Activated T-helper 17 cell treated with anti-CD3 and anti-CD28 coated beads, Interleukin-2, amount 50 U/mL, for 72 hours (primary cell): Measurements from ENCODE around the gene COP1. TPM values are rescaled to one million over a fixed set of nuclear protein-coding genes. Genes with fewer than 3 reads are reported as not detected.
"Not testable (repeated sequence)": the region's sequence is repeated elsewhere in the genome, so short reads cannot be mapped to it uniquely, and the experiment has no call there.

ENCODE experiments used
- ATAC-seq: fragments of 150-1000 bp; cut with Tn5 transposase; replicated peaks from 2 replicates; pipeline ENCODE4 v1.10.0; 2021; ENCODE audit warnings: mild to moderate bottlenecking, moderate library complexity
- H3K27ac Mint-ChIP-seq: one replicate; pipeline ENCODE4 v1.8.0; 2022; ENCODE audit warnings: mixed read lengths
- H3K27me3 Mint-ChIP-seq: one replicate; pipeline ENCODE4 v1.8.0; 2022; ENCODE audit warnings: mixed read lengths
- H3K36me3 Mint-ChIP-seq: one replicate; pipeline ENCODE4 v1.8.0; 2022; ENCODE audit warnings: low read depth, mild to moderate bottlenecking, mixed read lengths
- H3K4me1 Mint-ChIP-seq: one replicate; pipeline ENCODE4 v1.8.0; 2022; ENCODE audit warnings: mixed read lengths
- H3K4me3 Mint-ChIP-seq: one replicate; pipeline ENCODE4 v1.8.0; 2022; ENCODE audit warnings: mild to moderate bottlenecking, mixed read lengths
- H3K9me3 Mint-ChIP-seq: one replicate; pipeline ENCODE4 v1.8.0; 2022; ENCODE audit warnings: mixed read lengths
- total RNA-seq, 2 donors: library from RNA; stranded (reverse); gene quantifications; one replicate each; pipeline ENCODE4 v1.2.3, GENCODE V29; 2022

The COP1 gene
- total RNA-seq, 2 donors from 2014 or later, result 42.0 to 43.8 TPM

- ATAC-seq, result no peak
- no peaks in the 10 kb centered on the region for H3K9me3 Mint-ChIP-seq
- H3K27me3 Mint-ChIP-seq, result no peaks in the 10 kb centered on the region
- peak overlapping the region; percentile 76 for H3K4me3 Mint-ChIP-seq
- peaks cover 11% of the 10 kb centered on the region for H3K4me1 Mint-ChIP-seq
- peak overlapping the region; percentile 98 for H3K27ac Mint-ChIP-seq
- H3K36me3 Mint-ChIP-seq, result peaks cover 23% of the 10 kb centered on the region
These were observed 948 bp upstream of the COP1 start for GRCh38 chr1:176208034-176208433.

GRCh38 chr1:176206006-176206960 lies 803 bp downstream of the COP1 start:
- Mint-ChIP-seq H3K27me3 (no peaks in the 10 kb centered on the region), H3K9me3 (no peaks in the 10 kb centered on the region), H3K4me3 (peak overlapping the region; percentile 76), H3K4me1 (peaks cover 21% of the 10 kb centered on the region), H3K36me3 (peaks cover 29% of the 10 kb centered on the region), H3K27ac (peak overlapping the region; percentile 68)
- peak; percentile 37 for ATAC-seq

- no peaks in the 10 kb centered on the region for H3K9me3 Mint-ChIP-seq
- H3K36me3 Mint-ChIP-seq, result peaks cover 34% of the 10 kb centered on the region
- ATAC-seq, result peak; percentile 45
- H3K27me3 Mint-ChIP-seq, result no peaks in the 10 kb centered on the region
- H3K4me1 Mint-ChIP-seq, result peaks cover 26% of the 10 kb centered on the region
- H3K27ac Mint-ChIP-seq, result peak overlapping the region; percentile 68
- peak overlapping the region; percentile 76 for H3K4me3 Mint-ChIP-seq
These were observed 1.7 kb downstream of the COP1 start for GRCh38 chr1:176205332-176205914.

- Mint-ChIP-seq H3K4me3 (peak overlapping the region; percentile 76), H3K27ac (peak overlapping the region; percentile 68), H3K4me1 (peaks cover 31% of the 10 kb centered on the region), H3K36me3 (peaks cover 38% of the 10 kb centered on the region)
- H3K9me3 Mint-ChIP-seq, H3K27me3 Mint-ChIP-seq, ATAC-seq: not testable (repeated sequence)
These were observed 2.4 kb downstream of the COP1 start for GRCh38 chr1:176204655-176205054.

- H3K4me1 Mint-ChIP-seq, result peaks cover 31% of the 10 kb centered on the region
These were observed 3.4 kb downstream of the COP1 start for GRCh38 chr1:176203735-176204134.

GRCh38 chr1:176201568-176201967 lies 5.5 kb downstream of the COP1 start:
- H3K9me3 Mint-ChIP-seq, result no peaks in the 10 kb centered on the region
- H3K36me3 Mint-ChIP-seq, result peaks cover 45% of the 10 kb centered on the region
- peaks cover 41% of the 10 kb centered on the region for H3K4me1 Mint-ChIP-seq
- H3K27ac Mint-ChIP-seq, result no peak overlapping the region
- no peak overlapping the region for H3K4me3 Mint-ChIP-seq
- ATAC-seq, result no peak
- no peaks in the 10 kb centered on the region for H3K27me3 Mint-ChIP-seq

More at GRCh38 chr1:176203735-176204134, 3.4 kb downstream of the COP1 start:
- peak overlapping the region; percentile 76 for H3K4me3 Mint-ChIP-seq
- no peaks in the 10 kb centered on the region for H3K9me3 Mint-ChIP-seq
- peaks cover 40% of the 10 kb centered on the region for H3K36me3 Mint-ChIP-seq
- ATAC-seq, result no peak
- H3K27me3 Mint-ChIP-seq, result no peaks in the 10 kb centered on the region
- H3K27ac Mint-ChIP-seq, result no peak overlapping the region

- Mint-ChIP-seq H3K4me3 (no peak overlapping the region), H3K36me3 (peaks cover 32% of the 10 kb centered on the region), H3K4me1 (peaks cover 49% of the 10 kb centered on the region), H3K27ac (no peak overlapping the region), H3K27me3 (no peaks in the 10 kb centered on the region), H3K9me3 (no peaks in the 10 kb centered on the region)
- no peak for ATAC-seq
These were observed 7.4 kb downstream of the COP1 start for GRCh38 chr1:176199707-176200106.

GRCh38 chr1:176198413-176198812 lies 8.7 kb downstream of the COP1 start:
- no peaks in the 10 kb centered on the region for H3K27me3 Mint-ChIP-seq
- H3K9me3 Mint-ChIP-seq, result no peaks in the 10 kb centered on the region
- peaks cover 57% of the 10 kb centered on the region for H3K4me1 Mint-ChIP-seq
- no peak overlapping the region for H3K4me3 Mint-ChIP-seq
- ATAC-seq, result no peak
- H3K36me3 Mint-ChIP-seq, result peaks cover 32% of the 10 kb centered on the region
- no peak overlapping the region for H3K27ac Mint-ChIP-seq

- Mint-ChIP-seq H3K36me3 (peaks cover 38% of the 10 kb centered on the region), H3K9me3 (no peaks in the 10 kb centered on the region), H3K27me3 (no peaks in the 10 kb centered on the region), H3K27ac (peak overlapping the region; percentile 60), H3K4me3 (peak overlapping the region; percentile 68), H3K4me1 (peaks cover 67% of the 10 kb centered on the region)
- ATAC-seq, result peak; percentile 44
These were observed 10.4 kb downstream of the COP1 start for GRCh38 chr1:176196728-176197127.

GRCh38 chr1:176195547-176195946 lies 11.5 kb downstream of the COP1 start:
- Mint-ChIP-seq H3K27ac (no peak overlapping the region), H3K4me3 (peak overlapping the region; percentile 68), H3K36me3 (peaks cover 40% of the 10 kb centered on the region), H3K4me1 (peaks cover 64% of the 10 kb centered on the region), H3K27me3 (no peaks in the 10 kb centered on the region), H3K9me3 (no peaks in the 10 kb centered on the region)
- ATAC-seq, result no peak

GRCh38 chr1:176193663-176194062 lies 13.4 kb downstream of the COP1 start:
- no peak for ATAC-seq
- Mint-ChIP-seq H3K27ac (peak overlapping the region; percentile 91), H3K9me3 (no peaks in the 10 kb centered on the region), H3K4me1 (peaks cover 58% of the 10 kb centered on the region), H3K36me3 (peaks cover 32% of the 10 kb centered on the region), H3K27me3 (no peaks in the 10 kb centered on the region), H3K4me3 (peak overlapping the region; percentile 59)

GRCh38 chr1:176193023-176193422 lies 14.1 kb downstream of the COP1 start:
- H3K36me3 Mint-ChIP-seq, result peaks cover 26% of the 10 kb centered on the region
- ATAC-seq, result peak; percentile 85
- no peaks in the 10 kb centered on the region for H3K9me3 Mint-ChIP-seq
- H3K4me1 Mint-ChIP-seq, result peaks cover 56% of the 10 kb centered on the region
- peak overlapping the region; percentile 91 for H3K27ac Mint-ChIP-seq
- H3K27me3 Mint-ChIP-seq, result no peaks in the 10 kb centered on the region
- peak overlapping the region; percentile 59 for H3K4me3 Mint-ChIP-seq

GRCh38 chr1:176188604-176189003 lies 18.5 kb downstream of the COP1 start:
- no peak overlapping the region for H3K27ac Mint-ChIP-seq
- H3K9me3 Mint-ChIP-seq, result no peaks in the 10 kb centered on the region
- peaks cover 39% of the 10 kb centered on the region for H3K4me1 Mint-ChIP-seq
- H3K4me3 Mint-ChIP-seq, result no peak overlapping the region
- no peak for ATAC-seq
- peaks cover 26% of the 10 kb centered on the region for H3K36me3 Mint-ChIP-seq
- no peaks in the 10 kb centered on the region for H3K27me3 Mint-ChIP-seq

- ATAC-seq, result no peak
- Mint-ChIP-seq H3K27me3 (no peaks in the 10 kb centered on the region), H3K4me3 (no peak overlapping the region), H3K27ac (no peak overlapping the region), H3K36me3 (peaks cover 31% of the 10 kb centered on the region), H3K9me3 (no peaks in the 10 kb centered on the region), H3K4me1 (peaks cover 27% of the 10 kb centered on the region)
These were observed 20.1 kb downstream of the COP1 start for GRCh38 chr1:176187001-176187400.

GRCh38 chr1:176183618-176184017 lies 23.5 kb downstream of the COP1 start:
- Mint-ChIP-seq H3K4me3 (no peak overlapping the region), H3K9me3 (no peaks in the 10 kb centered on the region), H3K27ac (peak overlapping the region; percentile 27), H3K27me3 (no peaks in the 10 kb centered on the region), H3K4me1 (peaks cover 20% of the 10 kb centered on the region), H3K36me3 (peaks cover 58% of the 10 kb centered on the region)
- ATAC-seq, result peak; percentile 75
